Gastroesophageal sphincter (tissue), 4 donors: ENCODE measurements around the gene DHX30. TPM values are rescaled to one million over a fixed set of nuclear protein-coding genes. Genes with fewer than 3 reads are reported as not detected.
"Not testable (repeated sequence)": the region's sequence is repeated elsewhere in the genome, so short reads cannot be mapped to it uniquely, and the experiment has no call there.

Source experiments
- ATAC-seq: fragments of 150-250 bp; one replicate; pipeline ENCODE4 v1.9.1; 2016; ENCODE audit warnings: mild to moderate bottlenecking, moderate library complexity
- H3K27ac ChIP-seq, 4 donors: fragments of 200-600 bp; sonication (generic) in 3 of 4; 1 replicate in 3 of 4; 2 replicates in 1 of 4; pipeline ENCODE4 v1.5.1; 2016 to 2019
- H3K27me3 ChIP-seq: fragments of 200-600 bp; sonication (generic); one replicate; pipeline ENCODE4 v1.5.1; 2019
- H3K36me3 ChIP-seq, 2 donors: fragments of 200-600 bp; sonication (generic); one replicate each; pipeline ENCODE4 v1.5.1; 2019; ENCODE audit warnings: control low read depth in 1 of 2
- H3K4me1 ChIP-seq, 3 donors: fragments of 200-600 bp; sonication (generic); 1 replicate in 2 of 3; 2 replicates in 1 of 3; pipeline ENCODE4 v1.5.1; 2016 to 2019; ENCODE audit warnings: control low read depth in 2 of 3
- H3K4me3 ChIP-seq, 2 donors: fragments of 200-600 bp; sonication (generic); one replicate each; pipeline ENCODE4 v1.5.1; 2019; ENCODE audit warnings: mild to moderate bottlenecking in 1 of 2, moderate library complexity in 1 of 2
- H3K9me3 ChIP-seq, 3 donors: fragments of 200-600 bp; sonication (generic); one replicate each; pipeline ENCODE4 v1.5.1; 2017 to 2019; ENCODE audit warnings: control low read depth in 2 of 3
- EP300 ChIP-seq: sonication (generic); formaldehyde crosslinking; IDR thresholded peaks from one replicate; pipeline ENCODE4 v1.6.1; 2017; ENCODE audit warnings: antibody characterized with exemption, mild to moderate bottlenecking
- POLR2A ChIP-seq, 2 donors: fragments of 450-650 bp; IDR thresholded peaks; one replicate each; pipeline ENCODE4 v1.6.1; 2017; ENCODE audit warnings: antibody characterized with exemption in 2 of 2, mild to moderate bottlenecking in 2 of 2, moderate library complexity in 1 of 2
- POLR2AphosphoS5 ChIP-seq: sonication (generic); formaldehyde crosslinking; IDR thresholded peaks from one replicate; pipeline ENCODE4 v1.6.1; 2017; ENCODE audit warnings: antibody characterized with exemption
- WGBS, 2 donors: methylation state at CpG; one replicate each; pipeline ENCODE4 v1.1.5; 2018; ENCODE audit warnings: low coverage in 1 of 2; 5-methylcytosine and 5-hydroxymethylcytosine counted together
- total RNA-seq, 4 donors: library from RNA; depleted of rRNA; stranded (reverse); fragments of >200 nt; gene quantifications; one replicate each; pipeline ENCODE4 v1.1.0, GENCODE V29; 2016
- TF ChIP-seq, protein P1 (sequence below), 4 experiments: fragments of 200-600 bp in 2 of 4; fragments of 450-650 bp in 2 of 4; sonication (generic) in 1 of 4; IDR thresholded peaks; one replicate each; pipeline ENCODE4 v1.5.1; 2017 to 2019; ENCODE audit warnings: antibody characterized with exemption in 4 of 4, mild to moderate bottlenecking in 2 of 4, moderate library complexity in 2 of 4

DHX30 gene
- total RNA-seq, 4 donors from 2014 or later, result 63.7 to 89.5 (median 65.4) TPM

- H3K4me1 ChIP-seq, result peaks cover 0 to 19% (median 3%) of the 10 kb centered on the region in 3 donors
- H3K27me3 ChIP-seq, result no peaks in the 10 kb centered on the region
- TF ChIP-seq POLR2AphosphoS5 (no peak), EP300 (no peak), POLR2A (IDR thresholded peaks at IDR 0.05) (no peak)
- TF ChIP-seq, protein P1, sequence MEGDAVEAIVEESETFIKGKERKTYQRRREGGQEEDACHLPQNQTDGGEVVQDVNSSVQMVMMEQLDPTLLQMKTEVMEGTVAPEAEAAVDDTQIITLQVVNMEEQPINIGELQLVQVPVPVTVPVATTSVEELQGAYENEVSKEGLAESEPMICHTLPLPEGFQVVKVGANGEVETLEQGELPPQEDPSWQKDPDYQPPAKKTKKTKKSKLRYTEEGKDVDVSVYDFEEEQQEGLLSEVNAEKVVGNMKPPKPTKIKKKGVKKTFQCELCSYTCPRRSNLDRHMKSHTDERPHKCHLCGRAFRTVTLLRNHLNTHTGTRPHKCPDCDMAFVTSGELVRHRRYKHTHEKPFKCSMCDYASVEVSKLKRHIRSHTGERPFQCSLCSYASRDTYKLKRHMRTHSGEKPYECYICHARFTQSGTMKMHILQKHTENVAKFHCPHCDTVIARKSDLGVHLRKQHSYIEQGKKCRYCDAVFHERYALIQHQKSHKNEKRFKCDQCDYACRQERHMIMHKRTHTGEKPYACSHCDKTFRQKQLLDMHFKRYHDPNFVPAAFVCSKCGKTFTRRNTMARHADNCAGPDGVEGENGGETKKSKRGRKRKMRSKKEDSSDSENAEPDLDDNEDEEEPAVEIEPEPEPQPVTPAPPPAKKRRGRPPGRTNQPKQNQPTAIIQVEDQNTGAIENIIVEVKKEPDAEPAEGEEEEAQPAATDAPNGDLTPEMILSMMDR (IDR thresholded peaks at IDR 0.05), result no peak
- H3K4me3 ChIP-seq, result no peak overlapping the region
- 83 to 100% methylated on average over 1 of the region's 1 CpG for WGBS, 2 donors
- H3K27ac ChIP-seq, result no peak overlapping the region
- H3K9me3 ChIP-seq, result no peaks in the 10 kb centered on the region
- H3K36me3 ChIP-seq, result peaks cover 0 to 41% of the 10 kb centered on the region in 2 donors
- ATAC-seq, result no peak
Measured at GRCh38 chr3:47885168-47885567, 82.2 kb downstream of the DHX30 start.

DNA sequence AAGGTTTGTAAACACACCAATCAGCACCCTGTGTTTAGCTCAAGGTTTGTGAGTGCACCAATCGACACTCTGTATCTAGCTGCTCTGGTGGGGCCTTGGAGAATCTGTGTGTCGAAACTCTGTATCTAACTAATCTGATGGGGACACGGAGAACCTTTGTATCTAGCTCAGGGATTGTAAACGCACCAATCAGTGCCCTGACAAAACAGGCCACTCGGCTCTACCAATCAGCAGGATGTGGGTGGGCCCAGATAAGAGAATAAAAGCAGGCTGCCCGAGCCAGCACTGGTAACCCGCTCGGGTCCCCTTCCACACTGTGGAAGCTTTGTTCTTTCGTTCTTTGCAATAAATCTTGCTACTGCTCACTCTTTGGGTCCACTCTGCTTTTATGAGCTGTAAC lies 85.1 kb downstream of the DHX30 start:
- H3K27me3 ChIP-seq, H3K4me3 ChIP-seq, H3K9me3 ChIP-seq, ATAC-seq, H3K27ac ChIP-seq: not testable (repeated sequence)
- Histone ChIP-seq H3K4me1 (peaks cover 4 to 41% (median 18%) of the 10 kb centered on the region in 3 donors), H3K36me3 (peaks cover 0 to 46% of the 10 kb centered on the region in 2 donors)
- 100% methylated on average over 4 of the region's 9 CpGs; no CpG with 5 or more reads in 1 of the 2 donors for WGBS, 2 donors

GRCh38 chr3:47888986-47889757 lies 86.2 kb downstream of the DHX30 start:
- no peak for ATAC-seq
- WGBS, 2 donors, result 82 to 92% methylated on average over 4 of the region's 4 CpGs
- TF ChIP-seq POLR2A (IDR thresholded peaks at IDR 0.05) (no peak), POLR2AphosphoS5 (no peak), EP300 (no peak)
- TF ChIP-seq, protein P1 (IDR thresholded peaks at IDR 0.05), result no peak
- Histone ChIP-seq H3K9me3 (no peaks in the 10 kb centered on the region), H3K4me3 (no peak overlapping the region), H3K4me1 (peaks cover 4 to 41% (median 18%) of the 10 kb centered on the region in 3 donors), H3K27me3 (no peaks in the 10 kb centered on the region), H3K36me3 (peaks cover 0 to 51% of the 10 kb centered on the region in 2 donors), H3K27ac (peak overlapping the region in 1 of 4 donors; percentile 12)

DNA sequence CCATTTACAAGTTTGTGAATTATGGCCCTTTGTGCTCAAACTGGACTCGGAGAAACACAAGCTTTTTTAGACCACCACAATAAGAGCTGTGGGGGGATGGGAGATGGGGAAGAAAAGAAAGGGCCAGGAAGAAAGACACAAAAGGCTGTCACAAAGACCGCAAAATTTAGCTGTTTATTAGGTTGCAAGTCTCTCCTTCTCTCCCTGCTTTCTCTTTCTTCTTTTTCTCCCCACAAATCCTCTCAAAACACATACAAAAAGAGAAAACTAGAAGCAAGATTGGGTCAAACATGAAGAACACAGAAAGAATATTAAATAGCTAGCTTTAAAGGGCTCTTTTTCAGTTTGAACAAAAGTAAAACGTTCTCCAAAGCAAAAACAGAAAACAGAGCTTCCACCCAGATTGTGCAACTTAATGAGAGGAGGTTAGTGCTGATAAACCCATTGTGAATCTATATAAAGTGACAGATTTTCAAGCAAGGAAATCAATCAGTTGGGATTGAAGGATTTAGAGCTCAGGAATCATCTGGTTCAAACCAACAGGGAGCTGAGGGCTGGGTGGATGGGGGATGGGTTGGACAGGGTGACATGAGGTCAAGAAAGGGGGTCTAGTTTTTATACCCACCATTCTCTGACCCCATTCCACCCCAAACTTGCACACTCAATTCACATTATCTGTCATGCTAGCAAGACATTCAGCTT lies 87.3 kb downstream of the DHX30 start:
- Histone ChIP-seq H3K9me3 (no peaks in the 10 kb centered on the region), H3K27ac (peak overlapping the region; percentile 23 to 74 (median 49)), H3K36me3 (peaks cover 0 to 51% of the 10 kb centered on the region in 2 donors), H3K4me3 (no peak overlapping the region), H3K4me1 (peaks cover 4 to 41% (median 18%) of the 10 kb centered on the region in 3 donors), H3K27me3 (no peaks in the 10 kb centered on the region)
- TF ChIP-seq EP300 (no peak), POLR2AphosphoS5 (no peak), POLR2A (IDR thresholded peaks at IDR 0.05) (no peak)
- TF ChIP-seq, protein P1 (IDR thresholded peaks at IDR 0.05), result no peak
- no peak for ATAC-seq
- 49 to 86% methylated on average over 3 of the region's 3 CpGs for whole genome bisulfite sequencing, 2 donors

GRCh38 chr3:47890828-47891612 lies 88.1 kb downstream of the DHX30 start:
- peak; percentile 94 for ATAC-seq
- H3K27ac ChIP-seq, result peak overlapping the region; percentile 23 to 74 (median 49)
- peaks cover 0 to 51% of the 10 kb centered on the region in 2 donors for H3K36me3 ChIP-seq
- H3K4me1 ChIP-seq, result peaks cover 4 to 41% (median 18%) of the 10 kb centered on the region in 3 donors
- no peak overlapping the region for H3K4me3 ChIP-seq
- 7 to 26% methylated on average over 7 to 8 of the region's 10 CpGs for WGBS, 2 donors
- TF ChIP-seq POLR2AphosphoS5 (peak; percentile 64), POLR2A (IDR thresholded peaks at IDR 0.05) (no peak), EP300 (no peak)
- TF ChIP-seq, protein P1 (IDR thresholded peaks at IDR 0.05), result no peak
- no peaks in the 10 kb centered on the region for H3K27me3 ChIP-seq
- no peaks in the 10 kb centered on the region for H3K9me3 ChIP-seq
